HEK293 (cell line): ENCODE results near the gene CYP27B1.

Experiments used
- KLF16 ChIP-seq: fragments of 450-650 bp; formaldehyde crosslinking; IDR thresholded peaks from 2 replicates; pipeline ENCODE4 v1.5.1; 2017; ENCODE audit warnings: missing biosample characterization, missing genetic modification characterization
- TCF7L2 ChIP-seq: IDR thresholded peaks from 2 replicates; pipeline ENCODE4 v1.6.1; 2011; ENCODE audit warnings: low read depth, mild to moderate bottlenecking, inconsistent platforms, low read length, moderate library complexity, borderline replicate concordance
- ZBTB11 ChIP-seq: fragments of 450-650 bp; formaldehyde crosslinking; conservative IDR thresholded peaks from 2 replicates; pipeline ENCODE4 v1.5.1; 2016; ENCODE audit warnings: low read depth, missing biosample characterization, missing genetic modification characterization
- ZFP41 ChIP-seq: fragments of 450-650 bp; formaldehyde crosslinking; IDR thresholded peaks from 2 replicates; pipeline ENCODE4 v1.5.1; 2016; ENCODE audit warnings: missing biosample characterization, missing genetic modification characterization, borderline replicate concordance
- ZNF24 ChIP-seq: fragments of 450-650 bp; formaldehyde crosslinking; IDR thresholded peaks from 2 replicates; pipeline ENCODE4 v1.5.1; 2016; ENCODE audit warnings: missing biosample characterization, missing genetic modification characterization
- ZNF335 ChIP-seq: fragments of 450-650 bp; formaldehyde crosslinking; conservative IDR thresholded peaks from 2 replicates; pipeline ENCODE4 v1.5.1; 2016; ENCODE audit warnings: missing biosample characterization, missing genetic modification characterization
- ZNF394 ChIP-seq: fragments of 450-650 bp; formaldehyde crosslinking; IDR thresholded peaks from 2 replicates; pipeline ENCODE4 v1.5.1; 2016; ENCODE audit warnings: missing biosample characterization, missing genetic modification characterization, mild to moderate bottlenecking, moderate library complexity, borderline replicate concordance
- ZNF549 ChIP-seq: fragments of 450-650 bp; IDR thresholded peaks from 2 replicates; pipeline ENCODE4 v1.5.1; 2018; ENCODE audit warnings: missing biosample characterization, missing genetic modification characterization, mild to moderate bottlenecking, inconsistent platforms, moderate library complexity
- ZNF610 ChIP-seq: fragments of 450-650 bp; formaldehyde crosslinking; IDR thresholded peaks from 2 replicates; pipeline ENCODE4 v1.5.1; 2016; ENCODE audit warnings: missing biosample characterization, missing genetic modification characterization, borderline replicate concordance
- ZSCAN18 ChIP-seq: fragments of 450-650 bp; formaldehyde crosslinking; IDR thresholded peaks from 2 replicates; pipeline ENCODE4 v1.5.1; 2016; ENCODE audit warnings: missing biosample characterization, missing genetic modification characterization
- ZSCAN30 ChIP-seq: fragments of 450-650 bp; IDR thresholded peaks from 2 replicates; pipeline ENCODE4 v1.5.1; 2018; ENCODE audit warnings: missing biosample characterization, mild to moderate bottlenecking, missing genetic modification characterization, moderate library complexity
- TF ChIP-seq, protein P1 (sequence below): fragments of 450-650 bp; formaldehyde crosslinking; IDR thresholded peaks from 2 replicates; pipeline ENCODE4 v1.5.1; 2016; ENCODE audit warnings: missing biosample characterization, missing genetic modification characterization

DNA sequence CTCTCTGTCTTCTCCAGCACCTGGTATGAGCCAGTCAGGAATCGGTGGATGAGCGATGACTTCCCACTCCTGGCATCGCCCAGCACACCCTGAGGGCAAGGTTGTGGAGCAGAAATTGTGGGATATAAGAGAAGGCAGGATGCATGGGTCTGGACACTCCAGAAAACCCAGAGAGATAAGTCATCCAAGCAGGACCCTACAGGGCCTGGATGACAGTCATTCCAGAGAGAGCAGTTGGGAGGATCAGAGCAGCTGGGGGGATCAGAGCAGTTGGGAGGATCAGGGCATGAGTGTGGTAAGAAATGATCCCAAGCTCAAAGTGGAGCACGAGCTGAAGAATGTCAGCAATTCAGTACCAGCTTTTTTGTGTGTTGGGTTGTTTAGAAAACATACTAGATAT, 32.3 kb downstream of the CYP27B1 start:
- no peak for TF ChIP-seq ZBTB11 (tag by site-specific recombination)
- TF ChIP-seq, protein P1, sequence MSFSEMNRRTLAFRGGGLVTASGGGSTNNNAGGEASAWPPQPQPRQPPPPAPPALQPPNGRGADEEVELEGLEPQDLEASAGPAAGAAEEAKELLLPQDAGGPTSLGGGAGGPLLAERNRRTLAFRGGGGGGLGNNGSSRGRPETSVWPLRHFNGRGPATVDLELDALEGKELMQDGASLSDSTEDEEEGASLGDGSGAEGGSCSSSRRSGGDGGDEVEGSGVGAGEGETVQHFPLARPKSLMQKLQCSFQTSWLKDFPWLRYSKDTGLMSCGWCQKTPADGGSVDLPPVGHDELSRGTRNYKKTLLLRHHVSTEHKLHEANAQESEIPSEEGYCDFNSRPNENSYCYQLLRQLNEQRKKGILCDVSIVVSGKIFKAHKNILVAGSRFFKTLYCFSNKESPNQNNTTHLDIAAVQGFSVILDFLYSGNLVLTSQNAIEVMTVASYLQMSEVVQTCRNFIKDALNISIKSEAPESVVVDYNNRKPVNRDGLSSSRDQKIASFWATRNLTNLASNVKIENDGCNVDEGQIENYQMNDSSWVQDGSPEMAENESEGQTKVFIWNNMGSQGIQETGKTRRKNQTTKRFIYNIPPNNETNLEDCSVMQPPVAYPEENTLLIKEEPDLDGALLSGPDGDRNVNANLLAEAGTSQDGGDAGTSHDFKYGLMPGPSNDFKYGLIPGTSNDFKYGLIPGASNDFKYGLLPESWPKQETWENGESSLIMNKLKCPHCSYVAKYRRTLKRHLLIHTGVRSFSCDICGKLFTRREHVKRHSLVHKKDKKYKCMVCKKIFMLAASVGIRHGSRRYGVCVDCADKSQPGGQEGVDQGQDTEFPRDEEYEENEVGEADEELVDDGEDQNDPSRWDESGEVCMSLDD (tag by site-specific recombination) = no peak
- TF ChIP-seq ZSCAN18 (tag by site-specific recombination) = no peak
- no peak for TF ChIP-seq ZNF335 (tag by site-specific recombination)
- TF ChIP-seq KLF16 (tag by site-specific recombination) = no peak
- TF ChIP-seq ZNF610 = no peak
- TF ChIP-seq TCF7L2 = no peak
- no peak for TF ChIP-seq ZSCAN30
- TF ChIP-seq ZFP41 (tag by site-specific recombination) = no peak
- TF ChIP-seq ZNF24 (tag by site-specific recombination) = no peak
- no peak for TF ChIP-seq ZNF549 (tag by site-specific recombination)
- no peak for TF ChIP-seq ZNF394 (tag by site-specific recombination)
